HCT116 (cell line): ENCODE measurements around the gene ZC3H8. TPM values are rescaled to one million over a fixed set of nuclear protein-coding genes. Genes with fewer than 3 reads are reported as not detected.

Experiments used
- ATAC-seq: fragments of 200-7000 bp; cut with Tn5 transposase; 2 replicates; pipeline ENCODE4 v1.9.1; 2020; ENCODE audit warnings: mild to moderate bottlenecking, moderate library complexity
- BruUV-seq: library from RNA; stranded (reverse); fragments of 400-500 nt; replicated peaks from 2 replicates; lab custom pipeline; 2021; lab: Mats Ljungman, UMichigan
- CTCF ChIA-PET: fragments of 300-600 bp; sonication (Branson Sonifier 250); formaldehyde crosslinking; loops from one replicate; lab custom pipeline; 2021; ENCODE audit warnings: antibody characterized with exemption; lab: Charles Lee
- POLR2A ChIA-PET: fragments of 300-600, 350-600 bp; sonication (Branson Sonifier 250); formaldehyde crosslinking; loops from one replicate; lab custom pipeline; 2021; ENCODE audit warnings: antibody characterized with exemption; lab: Charles Lee
- RAD21 ChIA-PET, 2 experiments: fragments of 300-600 bp; sonication (Branson Sonifier 250); formaldehyde crosslinking; loops; one replicate each; lab custom pipeline; 2023; ENCODE audit warnings: low total read pairs in 2 of 2; ENCODE audit not compliant: uncharacterized antibody in 2 of 2, unreplicated experiment in 2 of 2, low non-redundant PET in 1 of 2; lab: Charles Lee
- DNase-seq: peaks from one replicate; pipeline ENCODE4 v3.0.0-alpha.2; 2010; ENCODE audit warnings: low read depth, low spot score
- H2AFZ ChIP-seq: fragments of 200-600 bp; shearing (Covaris generic), sonication (generic); 2 replicates; pipeline ENCODE4 v1.6.1; 2017; ENCODE audit warnings: low read depth, mixed run types, mixed read lengths, antibody characterized with exemption, low read length; ENCODE audit not compliant: poor library complexity, severe bottlenecking
- H3K27ac ChIP-seq: 2 replicates; pipeline ENCODE4 v1.5.1; 2012; ENCODE audit warnings: low read depth, low read length
- H3K27me3 ChIP-seq: fragments of 200-600 bp; sonication (generic); 2 replicates; pipeline ENCODE4 v1.6.1; 2016; ENCODE audit warnings: mixed run types, low read length, mixed read lengths; ENCODE audit not compliant: insufficient read depth
- H3K36me3 ChIP-seq, 2 experiments: fragments of 200-500 bp in 1 of 2; fragments of 200-600 bp in 1 of 2; sonication (Bioruptor generic) in 1 of 2; sonication (generic) in 1 of 2; 2 replicates each; pipeline versions ENCODE4 v1.5.1 to v1.6.1; 2014 to 2016; ENCODE audit warnings: low read length in 2 of 2, inconsistent platforms in 1 of 2, mixed read lengths in 1 of 2, mixed run types in 1 of 2; ENCODE audit not compliant: insufficient read depth in 2 of 2, control insufficient read depth in 1 of 2
- H3K4me1 ChIP-seq, 2 experiments: fragments of 200-600 bp in 1 of 2; sonication (generic) in 1 of 2; 2 replicates each; pipeline versions ENCODE4 v1.5.1 to v1.6.1; 2012 to 2017; ENCODE audit warnings: low read length in 2 of 2, inconsistent platforms in 1 of 2, mild to moderate bottlenecking in 1 of 2, mixed read lengths in 1 of 2, mixed run types in 1 of 2, moderate library complexity in 1 of 2; ENCODE audit not compliant: insufficient read depth in 2 of 2, control insufficient read depth in 1 of 2
- H3K4me2 ChIP-seq: fragments of 200-600 bp; sonication (generic); 2 replicates; pipeline ENCODE4 v1.6.1; 2017; ENCODE audit warnings: mixed run types, low read length, mixed read lengths
- H3K4me3 ChIP-seq, 2 experiments: fragments of 200-600 bp in 1 of 2; sonication (generic) in 1 of 2; replicated peaks in 1 of 2; 2 replicates each; pipeline ENCODE4 v1.5.1; 2011 to 2016; ENCODE audit warnings: low read length in 2 of 2, control low read depth in 1 of 2, low read depth in 1 of 2, mild to moderate bottlenecking in 1 of 2, mixed read lengths in 1 of 2, mixed run types in 1 of 2
- H3K79me2 ChIP-seq: fragments of 200-600 bp; sonication (generic); 2 replicates; pipeline ENCODE4 v1.6.1; 2017; ENCODE audit warnings: mild to moderate bottlenecking, mixed run types, low read length, moderate library complexity, mixed read lengths; ENCODE audit not compliant: insufficient read depth
- H3K9ac ChIP-seq: fragments of 200-600 bp; sonication (generic); 2 replicates; pipeline ENCODE4 v1.6.1; 2016; ENCODE audit warnings: low read length, mixed read lengths
- H3K9me2 ChIP-seq: fragments of 200-600 bp; sonication (generic), shearing (Covaris generic); 2 replicates; pipeline ENCODE4 v1.6.1; 2017; ENCODE audit warnings: mixed run types, mild to moderate bottlenecking, moderate library complexity; ENCODE audit not compliant: insufficient read depth
- H3K9me3 ChIP-seq, 2 experiments: fragments of 200-500 bp in 1 of 2; fragments of 200-600 bp in 1 of 2; sonication (Bioruptor generic) in 1 of 2; sonication (generic) in 1 of 2; 2 replicates each; pipeline ENCODE4 v1.6.1; 2014 to 2017; ENCODE audit warnings: low read length in 2 of 2, mixed read lengths in 2 of 2, inconsistent platforms in 1 of 2, low read depth in 1 of 2, mild to moderate bottlenecking in 1 of 2, mixed run types in 1 of 2, moderate library complexity in 1 of 2; ENCODE audit not compliant: control insufficient read depth in 1 of 2, insufficient read depth in 1 of 2
- H4K20me1 ChIP-seq: fragments of 200-600 bp; sonication (generic), shearing (Covaris generic); 2 replicates; pipeline ENCODE4 v1.6.1; 2017; ENCODE audit warnings: mixed run types, mild to moderate bottlenecking, moderate library complexity; ENCODE audit not compliant: insufficient read depth
- CBX3 ChIP-seq: IDR thresholded peaks from 2 replicates; pipeline ENCODE4 v1.6.1; 2012; ENCODE audit warnings: low read depth
- CEBPB ChIP-seq: IDR thresholded peaks from 2 replicates; pipeline ENCODE4 v1.6.1; 2012; ENCODE audit warnings: low read depth
- CTCF ChIP-seq, 3 experiments: fragments of 200-600 bp in 1 of 3; sonication (generic) in 1 of 3; IDR thresholded peaks in 2 of 3; conservative IDR thresholded peaks in 1 of 3; 2 replicates each; pipeline ENCODE4 v1.5.1; 2012 to 2017; ENCODE audit warnings: low read depth in 2 of 3, low read length in 2 of 3, antibody characterized with exemption in 1 of 3, borderline replicate concordance in 1 of 3, control low read depth in 1 of 3, mild to moderate bottlenecking in 1 of 3, mixed read lengths in 1 of 3, mixed run types in 1 of 3, moderate library complexity in 1 of 3; ENCODE audit not compliant: insufficient read depth in 1 of 3
- ELF1 ChIP-seq: IDR thresholded peaks from 2 replicates; pipeline ENCODE4 v1.6.1; 2012; ENCODE audit warnings: low read depth, borderline replicate concordance
- EZH2 ChIP-seq: fragments of 200-600 bp; sonication (generic); IDR thresholded peaks from 2 replicates; pipeline ENCODE4 v1.6.1; 2017; ENCODE audit warnings: antibody characterized with exemption, mixed run types
- JUND ChIP-seq: IDR thresholded peaks from 2 replicates; pipeline ENCODE4 v1.6.1; 2012
- RAD21 ChIP-seq: IDR thresholded peaks from 2 replicates; pipeline ENCODE4 v1.6.1; 2012; ENCODE audit warnings: low read depth, mild to moderate bottlenecking
- SIN3A ChIP-seq: IDR thresholded peaks from 2 replicates; pipeline ENCODE4 v1.6.1; 2012; ENCODE audit warnings: low read depth
- SP1 ChIP-seq: IDR thresholded peaks from 2 replicates; pipeline ENCODE4 v1.6.1; 2012; ENCODE audit warnings: low read depth
- SRF ChIP-seq: IDR thresholded peaks from 2 replicates; pipeline ENCODE4 v1.6.1; 2012; ENCODE audit warnings: low read depth
- TCF7L2 ChIP-seq: IDR thresholded peaks from 2 replicates; pipeline ENCODE4 v1.7.0; 2011; ENCODE audit warnings: borderline replicate concordance, inconsistent platforms; ENCODE audit not compliant: insufficient read depth, insufficient read length; ENCODE audit errors: extremely low read depth
- YY1 ChIP-seq: IDR thresholded peaks from 2 replicates; pipeline ENCODE4 v1.6.1; 2011; ENCODE audit warnings: low read length, low read depth, moderate library complexity, mild to moderate bottlenecking; ENCODE audit not compliant: insufficient replicate concordance; ENCODE audit errors: extremely low read depth
- intact Hi-C: fragments of 100-400 bp; cut with micrococcal nuclease; formaldehyde crosslinking; loops from 2 replicates; pipeline ENCODE4 v1.10.0; 2022
- total RNA-seq: library from RNA; stranded (reverse); gene quantifications from one replicate; pipeline ENCODE4 v1.2.1, GENCODE V29; 2021; ENCODE audit not compliant: unreplicated experiment

ZC3H8 gene
- total RNA-seq, 1 experiment from 2014 or later: 13.4 TPM

- Histone ChIP-seq H3K27me3 (no peaks in the 10 kb centered on the region), H3K9ac (no peak overlapping the region), H3K4me3 (no peak overlapping the region), H2AFZ (no peak overlapping the region), H3K9me2 (no peaks in the 10 kb centered on the region), H3K79me2 (no peaks in the 10 kb centered on the region), H3K27ac (no peak overlapping the region), H3K4me2 (no peak overlapping the region), H3K9me3 (no peaks in the 10 kb centered on the region), H3K4me1 (no peaks in the 10 kb centered on the region), H3K36me3 (no peaks in the 10 kb centered on the region), H4K20me1 (no peaks in the 10 kb centered on the region)
- BruUV-seq: no TSS peak
- ChIA-PET RAD21 (no interaction called here), CTCF (no interaction called here), POLR2A (no interaction called here)
- no peak for ATAC-seq
- DNase-seq: no peak
- TF ChIP-seq JUND: no peak
- TF ChIP-seq SP1: no peak
- no peak for TF ChIP-seq CTCF (IDR thresholded peaks at IDR 0.05 in 2 of 3, conservative IDR thresholded peaks at IDR 0.05 in 1 of 3; ENCODE audit: borderline replicate concordance in 1 of 3, insufficient read depth in 1 of 3, low read depth in 2 of 3, low read length in 2 of 3)
- no peak for TF ChIP-seq ELF1
- no peak for TF ChIP-seq SIN3A
- TF ChIP-seq YY1: no peak
- TF ChIP-seq TCF7L2: no peak
- TF ChIP-seq EZH2: no peak
- no peak for TF ChIP-seq CEBPB
- TF ChIP-seq CBX3: no peak
- no peak for TF ChIP-seq RAD21
- TF ChIP-seq SRF: no peak
- intact Hi-C loops: no loop called here
Measured at GRCh38 chr2:112166806-112167499, 87.9 kb downstream of the ZC3H8 start.
